Fibroblast of skin of abdomen (primary cell): ENCODE measurements around the gene TMEM30B.

Experiments
- DNase-seq: peaks from one replicate; pipeline ENCODE4 v3.0.0-alpha.2; 2013

Gene TMEM30B

GRCh38 chr14:61229981-61230380, 51.2 kb downstream of the TMEM30B start:
- no peak for DNase-seq

- no peak for DNase-seq
Measured at GRCh38 chr14:61229475-61229888, 51.7 kb downstream of the TMEM30B start.

DNA sequence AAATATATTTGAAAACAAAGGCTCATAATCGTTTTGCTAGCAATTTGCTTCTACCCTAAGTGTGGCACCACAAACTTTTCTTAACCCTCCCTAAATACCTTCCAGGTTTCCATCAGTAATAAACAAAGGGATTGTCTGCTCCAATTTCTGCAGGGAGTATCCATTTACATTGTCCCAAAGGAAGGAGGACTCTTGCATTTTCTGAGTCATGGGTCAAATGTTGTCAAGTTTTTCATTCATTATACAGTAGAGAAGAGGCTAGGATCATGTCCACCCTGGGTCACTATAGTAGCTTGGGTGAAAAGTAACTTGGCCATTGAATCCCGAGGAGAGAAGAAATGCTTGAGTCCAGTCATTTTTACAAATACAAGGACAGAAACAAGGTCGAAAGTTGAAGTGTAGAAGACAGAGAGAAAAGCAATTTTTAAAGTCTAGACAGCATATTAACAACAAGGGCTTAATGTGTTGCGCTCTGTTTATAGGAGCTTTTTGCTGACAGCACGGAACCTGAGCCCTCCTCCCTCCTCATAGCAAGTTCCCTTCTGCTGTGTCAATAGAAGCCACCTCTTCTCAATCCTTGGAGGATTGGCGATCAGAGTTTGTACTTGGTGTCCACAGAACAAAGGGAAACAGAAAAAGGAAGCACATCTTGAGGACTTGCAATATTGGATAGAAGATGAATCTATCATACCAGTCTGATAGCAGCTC, 53.1 kb downstream of the TMEM30B start:
- DNase-seq = no peak
